HFF-Myc (cell line): Measurements from ENCODE around the gene ADSL.

Experiments used
- DNase-seq: peaks from one replicate; pipeline ENCODE4 v3.0.0-alpha.2; 2011; ENCODE audit warnings: low read depth; ENCODE audit errors: extremely low read depth
- H3K4me3 ChIP-seq: replicated peaks from 2 replicates; pipeline ENCODE4 v1.5.1; 2011; ENCODE audit warnings: low read depth, mild to moderate bottlenecking, control low read depth, low read length
- TF ChIP-seq, protein P1 (sequence below): IDR thresholded peaks from 2 replicates; pipeline ENCODE4 v1.5.1; 2012; ENCODE audit warnings: mild to moderate bottlenecking, low read depth, low read length, control low read depth; ENCODE audit errors: missing control alignments

Gene ADSL

DNA sequence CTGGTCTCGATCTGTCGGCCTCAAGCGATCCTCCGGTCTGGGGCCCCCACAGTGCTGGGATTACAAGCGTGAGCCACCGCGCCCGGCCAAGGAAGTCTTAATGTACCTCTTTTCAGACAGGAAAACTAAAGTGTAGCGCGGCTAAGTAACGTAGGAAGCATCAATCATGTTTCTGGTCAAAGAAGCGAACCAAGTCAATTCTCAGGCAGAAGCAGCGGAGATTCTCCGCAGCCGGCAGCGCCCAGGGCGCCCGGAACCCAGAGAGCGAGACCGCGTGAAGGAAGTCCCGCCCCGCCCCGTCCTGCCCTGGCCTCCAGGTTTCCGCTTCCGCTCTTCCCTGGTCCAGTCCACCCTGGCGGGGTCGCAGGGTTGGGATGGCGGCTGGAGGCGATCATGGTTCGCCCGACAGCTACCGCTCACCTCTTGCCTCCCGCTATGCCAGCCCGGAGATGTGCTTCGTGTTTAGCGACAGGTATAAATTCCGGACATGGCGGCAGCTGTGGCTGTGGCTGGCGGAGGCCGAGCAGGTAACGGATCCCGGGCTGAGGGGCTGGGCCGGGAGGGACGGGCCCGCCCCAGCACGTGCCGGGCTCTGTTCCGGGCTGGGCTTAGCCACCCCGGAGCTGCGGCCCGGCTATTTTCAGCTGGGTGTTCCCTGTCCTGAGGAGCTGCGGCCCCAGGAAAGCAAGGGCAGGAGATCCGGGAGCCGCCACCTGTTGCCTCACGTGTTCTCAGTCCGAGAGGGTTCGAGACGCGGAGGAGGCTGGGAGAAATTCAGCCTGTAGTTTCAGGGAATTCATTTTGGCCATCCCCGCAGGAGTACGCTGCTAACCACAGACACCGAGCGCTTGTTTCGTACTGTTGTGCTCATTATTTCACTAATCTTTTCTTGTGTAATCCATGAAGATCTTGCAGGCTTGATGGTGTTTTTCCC lies at the start of gene ADSL:
Gene ADSL, plus strand, starts transcription at position 316 of the 934 bp plus-strand sequence. Its CDS starts 59 bp downstream, at position 375.
- H3K4me3 ChIP-seq, result peak within 1 kb of the TSS; percentile 71
- TF ChIP-seq, protein P1, sequence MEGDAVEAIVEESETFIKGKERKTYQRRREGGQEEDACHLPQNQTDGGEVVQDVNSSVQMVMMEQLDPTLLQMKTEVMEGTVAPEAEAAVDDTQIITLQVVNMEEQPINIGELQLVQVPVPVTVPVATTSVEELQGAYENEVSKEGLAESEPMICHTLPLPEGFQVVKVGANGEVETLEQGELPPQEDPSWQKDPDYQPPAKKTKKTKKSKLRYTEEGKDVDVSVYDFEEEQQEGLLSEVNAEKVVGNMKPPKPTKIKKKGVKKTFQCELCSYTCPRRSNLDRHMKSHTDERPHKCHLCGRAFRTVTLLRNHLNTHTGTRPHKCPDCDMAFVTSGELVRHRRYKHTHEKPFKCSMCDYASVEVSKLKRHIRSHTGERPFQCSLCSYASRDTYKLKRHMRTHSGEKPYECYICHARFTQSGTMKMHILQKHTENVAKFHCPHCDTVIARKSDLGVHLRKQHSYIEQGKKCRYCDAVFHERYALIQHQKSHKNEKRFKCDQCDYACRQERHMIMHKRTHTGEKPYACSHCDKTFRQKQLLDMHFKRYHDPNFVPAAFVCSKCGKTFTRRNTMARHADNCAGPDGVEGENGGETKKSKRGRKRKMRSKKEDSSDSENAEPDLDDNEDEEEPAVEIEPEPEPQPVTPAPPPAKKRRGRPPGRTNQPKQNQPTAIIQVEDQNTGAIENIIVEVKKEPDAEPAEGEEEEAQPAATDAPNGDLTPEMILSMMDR, result no peak
- DNase-seq, result peak; percentile 50

DNA sequence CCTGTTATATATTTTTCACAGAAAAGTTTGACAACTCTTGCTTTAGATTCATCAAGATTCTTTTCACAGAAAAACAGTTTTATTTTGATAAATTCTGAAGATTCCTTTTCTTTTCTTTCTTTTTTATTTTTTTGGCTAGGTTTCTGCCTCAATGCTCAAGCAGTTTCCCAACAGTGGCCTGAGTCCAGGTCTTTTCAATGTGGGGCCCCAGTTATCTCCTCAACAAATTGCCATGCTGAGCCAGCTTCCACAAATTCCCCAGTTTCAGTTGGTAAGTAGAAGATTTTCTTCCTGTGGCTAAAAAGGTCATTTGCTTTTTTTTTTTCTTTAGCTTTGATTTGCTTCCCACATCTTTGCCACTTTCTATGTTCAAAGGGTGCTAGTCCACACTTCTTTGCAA lies 46.0 kb upstream of the ADSL start:
- no peak overlapping the region for H3K4me3 ChIP-seq
- no peak for DNase-seq

DNA sequence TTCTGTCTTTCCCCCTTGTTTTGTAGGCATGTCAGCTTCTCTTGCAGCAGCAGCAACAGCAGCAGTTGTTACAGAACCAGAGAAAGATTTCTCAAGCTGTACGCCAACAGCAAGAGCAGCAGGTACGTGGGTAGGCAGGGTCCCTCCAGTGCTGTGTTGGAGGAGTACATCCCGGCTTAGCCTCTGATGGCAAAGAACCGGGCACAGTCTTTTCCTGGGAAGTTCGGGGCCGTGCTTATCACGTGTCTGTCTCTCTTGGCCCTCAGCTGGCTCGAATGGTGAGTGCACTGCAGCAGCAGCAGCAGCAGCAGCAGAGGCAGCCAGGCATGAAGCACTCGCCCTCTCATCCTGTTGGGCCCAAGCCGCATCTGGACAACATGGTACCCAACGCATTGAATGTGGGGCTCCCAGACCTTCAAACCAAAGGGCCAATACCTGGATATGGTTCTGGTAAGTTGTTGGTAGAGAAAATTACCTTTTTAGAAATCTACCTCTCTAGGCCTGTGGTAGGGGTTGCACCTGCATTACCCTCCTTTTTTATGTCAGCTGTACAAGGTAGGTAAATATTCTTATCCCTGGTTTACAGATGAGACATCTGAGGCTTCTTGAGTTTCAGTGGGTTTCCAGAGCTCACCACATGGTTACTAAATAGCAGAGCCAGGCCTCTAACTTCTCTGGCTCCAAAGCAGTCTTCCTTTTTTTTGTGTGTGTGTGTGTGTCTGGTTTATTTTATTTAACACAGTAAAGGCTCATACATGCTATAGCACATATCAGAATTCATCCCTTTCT lies 45.2 kb upstream of the ADSL start:
- no peak overlapping the region for H3K4me3 ChIP-seq
- DNase-seq, result no peak
- TF ChIP-seq, protein P1, result no peak

More for the DNA sequence above, 46.0 kb upstream of the ADSL start:
- TF ChIP-seq, protein P1, result no peak

DNA sequence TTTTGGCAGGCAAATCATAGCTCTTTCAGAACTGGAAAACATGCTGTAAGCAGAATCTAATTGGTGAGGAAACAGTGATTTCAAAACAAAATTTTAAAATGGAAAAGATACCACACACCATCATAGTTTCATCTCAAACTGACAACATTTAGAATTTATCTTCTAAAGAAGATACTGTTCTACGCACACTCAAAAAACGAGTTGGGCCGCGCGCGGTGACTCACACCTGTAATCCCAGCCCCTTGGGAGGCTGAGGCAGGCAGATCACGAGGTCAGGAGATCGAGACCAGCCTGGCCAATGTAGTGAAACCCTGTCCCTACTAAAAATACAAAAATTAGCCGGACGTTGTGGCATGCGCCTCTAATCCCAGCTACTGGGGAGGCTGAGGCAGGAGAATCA lies 44.2 kb upstream of the ADSL start:
- no peak for DNase-seq
- H3K4me3 ChIP-seq, result no peak overlapping the region
- TF ChIP-seq, protein P1, result no peak

DNA sequence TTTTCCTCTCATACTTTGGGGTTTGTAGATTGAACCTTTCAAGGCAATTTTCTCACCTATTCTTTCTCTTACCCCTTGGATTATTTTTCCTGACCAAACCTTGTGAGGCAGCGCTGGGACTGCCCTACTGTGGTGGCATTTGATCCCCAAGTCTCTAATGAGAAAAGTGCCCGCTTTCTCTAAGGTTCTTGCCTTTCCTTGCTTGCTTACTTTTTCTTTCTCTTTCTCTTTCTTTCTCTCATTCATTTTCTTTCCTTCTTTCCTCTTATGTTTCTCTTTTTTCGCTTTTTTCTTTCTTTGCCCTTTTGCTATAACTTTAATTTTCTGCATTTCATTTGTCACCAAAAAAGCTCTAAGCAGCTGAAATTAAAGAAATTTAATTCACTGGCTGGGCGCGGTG lies 40.7 kb upstream of the ADSL start:
- no peak for DNase-seq
- no peak overlapping the region for H3K4me3 ChIP-seq
- TF ChIP-seq, protein P1, result no peak

DNA sequence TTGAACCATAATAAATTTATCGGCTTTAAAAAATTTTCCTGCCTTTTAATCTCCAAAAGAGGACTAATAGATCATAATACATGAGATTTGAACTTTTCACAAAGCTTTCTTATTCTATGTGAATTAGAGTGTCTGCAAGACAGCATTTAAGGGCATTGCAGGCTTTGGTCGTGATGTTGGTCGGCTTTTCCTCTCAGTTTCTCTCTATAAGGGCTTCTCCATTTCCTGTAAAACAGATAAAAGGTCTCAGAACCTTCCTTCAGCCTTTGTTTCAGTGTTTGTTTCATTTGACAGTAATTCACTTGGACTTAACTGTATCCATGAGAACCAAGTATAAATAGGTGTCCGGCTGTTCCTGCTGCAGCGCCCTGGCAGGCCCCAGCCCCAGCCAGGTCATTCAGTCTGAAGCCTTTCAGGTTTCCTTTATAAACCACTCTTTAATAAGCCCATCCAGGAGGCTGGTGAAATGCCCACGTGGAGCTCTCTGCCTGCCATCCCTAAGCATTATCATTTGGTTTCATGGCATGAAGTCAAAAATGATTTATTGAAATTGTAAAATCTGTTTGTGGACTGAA lies 37.2 kb upstream of the ADSL start:
- no peak overlapping the region for H3K4me3 ChIP-seq
- DNase-seq, result no peak
- TF ChIP-seq, protein P1, result no peak
